ENCODE results near the gene CEP112.
"Not testable (repeated sequence)": the region's sequence is repeated elsewhere in the genome, so short reads cannot be mapped to it uniquely, and the experiment has no call there.

CEP112 gene

DNA sequence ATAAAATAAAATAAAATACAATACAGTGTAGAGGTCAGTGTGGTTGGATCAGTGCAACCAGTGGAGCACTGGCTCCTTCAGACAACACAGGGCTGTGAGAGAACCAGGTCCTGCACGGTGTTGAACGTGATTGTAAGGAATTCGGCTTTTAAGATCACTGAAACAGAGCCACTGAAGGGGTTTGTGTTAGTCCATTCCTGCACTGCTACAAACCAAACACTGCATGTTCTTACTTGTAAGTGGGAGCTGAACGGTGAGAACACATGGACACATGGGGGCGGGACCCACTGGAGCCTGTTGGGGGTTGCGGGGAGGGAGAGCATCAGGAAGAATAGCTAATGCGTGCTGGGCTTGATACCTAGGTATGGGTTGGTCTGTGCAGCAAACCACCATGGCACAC lies 437.3 kb downstream of the CEP112 start:
- no peak for DNase-seq

DNA sequence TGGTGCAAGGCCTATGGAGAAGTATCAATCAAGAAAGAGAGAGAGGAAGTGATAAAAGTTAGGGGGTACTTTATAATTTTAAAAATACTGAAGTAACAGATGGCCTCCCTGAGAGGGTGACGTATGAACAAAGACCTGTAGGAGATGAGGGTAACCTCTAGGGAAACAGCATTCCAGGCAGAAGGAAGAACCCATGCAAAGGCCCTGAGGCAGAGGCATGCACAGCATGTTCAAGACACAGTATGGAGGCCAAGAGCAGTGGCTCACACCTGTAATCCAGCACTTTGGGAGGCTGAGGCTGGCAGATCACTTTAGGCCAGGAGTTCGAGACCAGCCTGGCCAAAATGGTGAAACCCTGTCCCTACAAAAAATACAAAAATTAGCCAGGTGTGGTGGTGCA lies 437.9 kb downstream of the CEP112 start:
- no peak for DNase-seq

DNA sequence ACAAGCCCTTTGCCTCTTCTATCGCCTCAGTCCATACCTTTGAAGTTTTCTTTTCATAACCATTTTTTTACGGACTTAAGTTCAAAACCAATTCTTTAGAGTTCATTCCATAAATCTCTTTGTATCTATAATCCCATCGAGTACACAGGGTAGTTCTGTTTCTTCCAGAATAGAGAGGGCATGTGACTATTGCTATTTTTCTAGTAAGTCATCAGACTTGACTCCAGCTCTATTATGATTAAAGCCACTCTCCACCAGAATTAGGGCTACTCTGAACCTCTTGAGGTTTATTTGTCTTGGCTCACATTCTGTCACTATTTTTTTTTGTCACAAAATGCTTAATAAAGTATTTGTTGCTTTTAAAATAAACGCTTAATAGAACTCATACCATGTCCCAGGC lies 438.6 kb downstream of the CEP112 start:
- DNase-seq: no peak

DNA sequence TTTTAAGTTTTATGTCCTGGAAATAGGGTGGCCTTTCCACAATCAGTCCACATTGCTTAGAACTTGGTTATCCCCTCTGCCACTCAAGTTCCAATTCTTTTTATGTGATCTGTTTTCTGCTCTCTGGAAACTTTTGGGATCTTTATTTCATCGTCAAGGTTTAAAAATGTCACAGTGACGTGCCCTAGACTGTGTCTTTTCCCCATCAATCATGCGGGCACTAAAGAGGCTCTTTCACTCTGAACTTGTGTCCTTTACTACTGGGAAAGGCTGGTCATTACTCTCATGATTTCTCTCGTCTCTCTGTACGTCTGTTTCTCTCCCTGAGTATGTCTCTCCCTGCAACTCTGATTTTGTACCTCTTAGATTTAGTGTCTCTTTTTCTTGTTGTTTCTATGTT lies 440.7 kb downstream of the CEP112 start:
- no peak for DNase-seq

DNA sequence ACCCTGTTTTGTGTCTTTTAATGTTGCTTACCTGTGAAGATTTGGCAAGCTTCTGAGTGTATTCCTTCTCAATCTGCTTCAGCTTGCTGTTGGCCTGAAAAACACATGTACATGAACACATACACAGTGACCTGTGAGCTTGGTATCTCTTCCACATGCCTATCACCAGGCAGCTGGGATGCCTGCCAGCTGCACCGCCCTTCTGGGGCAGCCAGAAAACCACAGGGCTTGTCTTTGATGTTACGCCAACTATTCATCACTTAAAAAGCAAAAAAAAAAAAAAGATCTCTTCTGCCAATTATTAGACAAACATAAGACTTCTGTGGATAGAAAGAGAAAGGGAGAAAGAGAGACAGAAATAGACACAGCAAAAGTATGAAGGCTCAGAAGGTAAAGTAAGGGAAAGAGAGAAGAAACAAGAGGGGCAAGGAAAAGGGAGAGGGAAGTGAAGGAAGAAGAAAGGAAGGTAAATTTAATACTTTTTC lies 441.3 kb downstream of the CEP112 start:
- no peak for DNase-seq

DNA sequence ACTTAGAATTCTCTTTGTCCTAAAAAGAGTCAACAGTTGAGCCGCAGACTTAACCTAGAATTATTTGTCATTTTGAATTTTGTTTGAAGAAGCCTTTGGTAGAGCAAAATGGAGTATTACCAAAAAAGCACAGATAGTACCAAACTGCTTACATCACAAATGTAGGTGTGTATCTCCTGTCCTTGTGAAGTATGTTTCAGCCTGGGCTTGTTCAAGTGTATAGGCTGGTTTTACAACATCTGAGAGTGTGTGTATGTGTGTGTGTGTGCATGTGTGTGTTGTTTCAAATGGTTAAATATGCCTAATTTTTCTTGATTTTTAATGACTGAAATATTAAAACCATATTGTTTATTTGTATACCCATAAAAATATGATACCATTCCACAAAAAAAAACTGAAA lies 441.8 kb downstream of the CEP112 start:
- DNase-seq: no peak

DNA sequence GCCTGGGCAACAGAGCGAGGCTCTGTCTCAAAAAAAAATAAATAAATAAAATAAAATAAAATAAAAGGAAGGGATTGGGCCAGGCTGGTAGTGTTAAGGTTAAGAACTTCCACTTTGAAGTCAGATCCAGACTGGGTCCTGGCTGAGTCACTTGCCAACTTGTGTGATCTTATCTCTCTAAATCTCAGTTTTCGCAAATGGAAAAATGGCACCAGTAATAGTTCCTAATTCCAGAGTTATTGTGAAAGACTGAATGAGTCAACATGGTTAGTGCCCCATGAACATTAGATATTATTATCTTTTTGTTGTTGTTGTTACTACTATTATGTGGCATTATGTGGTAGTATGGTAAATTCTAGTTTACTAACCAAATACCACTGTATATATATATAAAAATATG lies 442.5 kb downstream of the CEP112 start:
- no peak for DNase-seq

DNA sequence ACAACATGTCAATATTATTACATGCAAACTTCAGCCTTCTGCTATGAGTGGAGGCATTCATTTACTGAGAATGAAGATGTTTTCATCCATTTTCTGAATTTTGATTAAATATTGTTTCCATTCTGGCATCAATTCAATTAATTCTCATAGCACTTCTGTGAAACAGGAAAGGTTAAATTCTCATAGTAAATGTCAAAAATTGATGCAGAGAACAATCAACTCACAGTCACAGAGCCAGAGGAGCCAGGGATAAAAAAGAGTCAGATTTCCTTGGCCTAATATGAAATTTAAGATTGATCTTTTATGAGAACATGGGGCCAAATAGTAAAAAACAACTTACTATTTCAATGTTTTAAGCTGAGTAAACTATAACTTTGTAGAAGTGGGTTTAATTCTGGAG lies 446.7 kb downstream of the CEP112 start:
- DNase-seq: no peak

DNA sequence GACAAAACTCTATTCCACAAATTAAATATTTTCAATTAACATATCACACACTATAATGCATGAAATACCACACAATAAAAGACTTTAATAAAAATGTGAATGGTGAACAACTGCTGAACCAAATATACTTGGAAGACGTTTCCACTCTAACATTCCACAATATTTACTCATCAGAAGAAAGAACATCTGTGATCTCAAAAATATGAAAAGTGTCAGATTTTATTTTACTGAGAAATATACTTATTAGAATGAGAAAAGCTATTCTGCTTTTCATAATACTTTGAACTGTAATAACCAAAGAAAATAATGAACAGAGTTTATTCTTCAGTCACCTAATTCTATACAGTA lies 448.7 kb downstream of the CEP112 start:
- no peak for DNase-seq

DNA sequence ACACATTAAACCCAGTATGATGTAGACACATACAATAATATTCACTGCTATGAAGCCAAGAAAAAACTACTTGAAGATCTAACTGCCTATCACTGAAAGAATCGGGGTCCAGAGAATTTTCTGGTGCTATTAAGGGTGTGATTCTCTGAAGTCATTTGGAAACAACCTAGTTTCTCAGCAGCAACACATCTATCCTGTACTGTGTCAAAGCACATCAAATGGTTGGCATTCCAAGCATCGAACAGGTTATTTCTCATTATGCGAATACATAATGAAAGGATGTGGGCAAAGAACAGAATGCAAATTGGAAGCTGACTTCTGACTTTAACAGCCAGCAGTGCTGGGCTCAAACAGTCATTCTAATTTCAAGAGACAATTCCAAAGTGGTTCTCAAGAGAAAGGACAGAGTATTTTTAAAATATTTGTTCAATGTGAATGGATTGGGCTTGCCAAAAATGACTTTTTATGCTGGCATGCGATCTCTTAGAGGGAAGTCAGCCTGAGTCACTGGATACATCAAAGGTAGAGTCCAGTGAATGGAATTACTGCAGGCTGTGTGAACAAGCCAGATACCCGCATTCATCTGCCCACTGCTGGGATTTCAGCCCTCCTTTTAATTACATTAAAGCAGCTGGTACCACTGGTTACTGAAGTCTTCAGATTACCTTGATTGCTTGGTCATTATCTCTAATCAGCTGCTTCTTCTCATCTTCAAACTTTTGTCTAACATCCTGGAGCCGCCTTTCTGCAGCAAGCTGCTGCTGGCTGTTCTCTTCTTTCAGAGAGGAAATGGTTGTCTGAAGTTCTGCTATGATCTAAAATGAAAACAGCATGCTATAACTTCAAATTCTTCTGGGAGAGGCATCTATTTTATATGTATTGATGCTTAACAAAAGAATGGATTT lies 449.3 kb downstream of the CEP112 start:
- no peak for DNase-seq

DNA sequence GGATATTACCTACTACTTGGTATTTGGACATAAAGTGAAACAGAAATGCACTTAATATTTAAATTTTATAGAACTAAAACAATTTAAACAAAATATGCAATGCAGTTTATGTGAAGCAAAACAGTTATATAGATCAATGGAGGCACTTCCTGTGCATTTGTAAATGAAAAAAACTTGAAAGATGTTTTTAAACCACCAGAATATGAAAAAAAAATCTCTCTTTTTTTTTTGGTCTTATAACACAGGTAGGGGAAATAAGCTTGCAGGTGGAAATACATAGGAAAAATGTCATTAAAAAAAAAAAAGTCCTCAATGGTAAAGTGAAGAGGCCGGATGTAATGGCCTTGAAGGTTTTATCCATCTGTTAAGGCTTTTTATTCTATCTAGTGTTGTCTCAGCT lies 450.2 kb downstream of the CEP112 start:
- no peak for DNase-seq

DNA sequence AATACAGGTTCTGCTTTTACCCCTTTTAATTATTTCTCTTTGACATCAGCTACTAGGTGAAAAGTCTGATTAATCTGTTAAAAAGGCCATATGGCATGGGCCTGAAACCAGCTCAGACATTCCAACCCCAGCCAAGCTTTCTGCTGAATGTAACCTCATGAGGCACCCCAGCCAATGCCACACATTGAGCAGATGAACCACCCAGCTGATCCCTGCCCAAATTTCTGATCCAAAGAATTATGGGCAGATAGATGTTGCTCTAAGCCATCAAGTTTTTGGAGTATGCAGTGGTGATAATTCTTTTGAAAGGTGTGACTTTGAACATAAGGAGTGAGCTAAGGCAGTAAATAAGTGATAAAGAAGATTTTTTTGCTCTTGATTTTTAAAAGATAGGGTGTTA lies 452.9 kb downstream of the CEP112 start:
- no peak for DNase-seq

DNA sequence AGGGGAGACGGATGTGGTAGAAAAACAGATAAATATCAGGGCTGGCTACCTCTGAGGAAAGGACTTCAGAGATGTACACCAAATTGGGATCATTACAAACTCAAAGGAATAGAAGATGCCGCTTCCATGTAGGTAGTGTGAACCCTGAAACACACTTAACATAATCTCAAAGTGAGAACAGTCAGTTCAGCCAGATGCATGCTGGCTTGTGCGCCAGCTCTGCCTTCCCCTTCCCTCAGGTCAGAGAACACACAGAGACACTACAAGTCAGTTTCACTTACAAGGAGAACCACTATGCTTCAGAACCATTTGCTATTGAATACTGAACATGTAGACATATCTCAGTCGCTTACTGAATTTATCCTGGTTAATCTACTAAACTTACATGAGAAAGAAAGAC lies 454.5 kb downstream of the CEP112 start:
- DNase-seq: no peak

DNA sequence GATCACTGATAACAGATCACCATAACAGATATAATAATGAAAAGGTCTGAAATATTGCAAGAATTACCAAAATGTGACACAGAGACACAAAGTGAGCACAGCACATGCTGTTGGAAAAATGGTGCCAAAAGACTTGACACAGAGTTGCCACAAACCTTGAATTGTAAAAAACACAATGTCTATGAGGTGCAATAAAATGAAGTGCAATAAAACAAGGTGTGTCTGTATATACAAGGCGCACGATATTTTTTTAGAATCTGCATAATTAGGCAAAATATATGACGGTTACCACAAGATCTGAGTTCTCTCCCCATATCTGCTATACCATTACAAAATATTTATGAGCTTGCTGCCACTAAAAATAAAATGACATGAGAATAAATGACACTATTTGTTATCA lies 458.6 kb downstream of the CEP112 start:
- no peak for DNase-seq

DNA sequence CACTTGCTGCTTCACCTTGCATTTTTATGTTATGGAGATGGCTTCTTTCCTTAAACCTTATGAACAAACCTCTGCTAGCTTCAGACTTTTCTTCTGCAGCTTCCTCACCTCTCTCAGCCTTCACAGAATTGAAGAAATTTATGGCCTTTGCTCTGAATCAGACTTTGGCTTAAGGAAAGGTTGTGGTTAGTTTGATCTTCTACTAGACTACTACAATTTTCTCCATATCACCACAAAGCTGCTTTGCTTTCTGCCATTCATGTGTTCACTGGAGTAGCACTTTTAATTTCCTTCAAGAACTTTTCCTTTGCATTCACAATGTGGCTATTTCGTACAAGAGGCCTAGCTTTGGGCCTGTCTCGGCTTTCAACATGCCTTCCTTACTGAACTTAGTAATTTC lies 459.3 kb downstream of the CEP112 start:
- not testable (repeated sequence) for DNase-seq

DNA sequence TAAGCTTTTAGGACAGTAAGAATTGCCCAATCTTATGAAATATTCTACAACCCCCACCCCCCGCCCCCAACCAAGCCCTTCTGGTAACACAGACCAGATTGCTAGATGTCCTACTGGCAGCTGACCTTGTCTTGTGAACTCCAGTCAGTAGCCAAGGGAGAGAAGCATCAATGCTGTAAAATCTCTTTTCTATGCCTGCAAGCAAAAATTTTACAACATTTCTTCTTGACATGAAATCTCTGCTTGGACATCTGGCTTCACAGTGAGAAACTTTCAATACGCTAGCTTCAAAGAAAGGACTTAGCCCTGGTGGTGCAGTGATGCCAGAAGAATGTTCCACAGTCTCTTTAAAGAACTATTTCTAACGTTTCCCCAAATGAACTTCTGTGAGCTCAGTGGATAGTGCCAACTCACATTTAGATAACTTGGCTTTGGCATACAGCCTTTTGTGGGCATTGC lies 461.2 kb downstream of the CEP112 start:
- DNase-seq: no peak

DNA sequence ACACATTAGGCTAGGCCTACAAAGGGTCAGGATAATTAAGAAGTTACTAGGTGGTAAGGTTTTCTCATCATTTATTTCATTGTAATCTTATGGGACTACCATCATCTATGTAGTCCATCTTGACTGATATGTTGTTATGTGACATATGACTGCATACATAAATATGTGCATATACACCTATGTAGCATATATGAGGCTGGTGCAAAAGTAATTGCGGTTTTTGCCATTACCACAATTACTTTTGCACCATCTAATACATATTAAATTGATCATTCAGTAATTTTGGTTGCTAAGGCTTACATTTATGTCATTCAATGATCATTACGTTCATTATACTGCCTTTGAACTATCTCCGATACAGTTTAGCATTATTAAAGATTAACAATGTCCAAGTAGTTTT lies 462.7 kb downstream of the CEP112 start:
- no peak for DNase-seq

DNA sequence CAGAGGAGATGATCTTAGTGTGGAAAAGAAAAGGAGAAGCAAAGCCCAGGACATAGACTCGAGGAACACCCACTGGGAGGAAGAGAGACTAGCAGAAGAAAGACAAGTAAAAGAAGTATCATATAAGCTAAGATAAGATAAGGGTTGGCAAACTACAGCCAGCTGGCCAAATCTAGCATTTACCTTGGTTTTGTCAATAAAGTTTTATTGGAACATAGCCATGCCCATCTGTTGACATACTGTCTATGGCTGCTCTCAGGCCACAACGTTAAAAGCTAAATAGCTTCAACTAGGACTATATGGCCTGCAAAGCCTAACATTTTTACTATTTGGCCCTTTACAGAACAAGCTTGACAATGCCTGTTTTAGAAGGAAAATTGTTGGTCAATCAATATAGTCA lies 464.1 kb downstream of the CEP112 start:
- no peak for DNase-seq

DNA sequence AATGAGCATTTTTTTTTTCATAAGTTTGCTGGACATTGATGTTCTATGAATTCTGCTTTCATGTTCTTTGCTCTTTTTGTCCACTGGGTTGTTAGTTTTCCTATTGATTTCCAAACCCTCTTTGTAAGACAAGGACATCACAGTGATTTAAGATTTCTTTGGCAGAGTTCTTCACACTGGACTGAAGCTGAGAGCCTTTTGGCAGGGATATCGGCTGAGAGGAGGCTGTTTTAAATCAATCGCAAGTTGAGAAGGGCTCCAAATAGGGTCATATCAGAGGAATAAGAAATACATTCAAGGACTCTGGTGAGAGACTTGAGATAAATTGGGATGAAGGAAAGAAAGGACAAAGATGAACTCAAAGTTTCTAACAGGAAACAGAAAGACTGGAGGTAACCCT lies 464.7 kb downstream of the CEP112 start:
- no peak for DNase-seq

DNA sequence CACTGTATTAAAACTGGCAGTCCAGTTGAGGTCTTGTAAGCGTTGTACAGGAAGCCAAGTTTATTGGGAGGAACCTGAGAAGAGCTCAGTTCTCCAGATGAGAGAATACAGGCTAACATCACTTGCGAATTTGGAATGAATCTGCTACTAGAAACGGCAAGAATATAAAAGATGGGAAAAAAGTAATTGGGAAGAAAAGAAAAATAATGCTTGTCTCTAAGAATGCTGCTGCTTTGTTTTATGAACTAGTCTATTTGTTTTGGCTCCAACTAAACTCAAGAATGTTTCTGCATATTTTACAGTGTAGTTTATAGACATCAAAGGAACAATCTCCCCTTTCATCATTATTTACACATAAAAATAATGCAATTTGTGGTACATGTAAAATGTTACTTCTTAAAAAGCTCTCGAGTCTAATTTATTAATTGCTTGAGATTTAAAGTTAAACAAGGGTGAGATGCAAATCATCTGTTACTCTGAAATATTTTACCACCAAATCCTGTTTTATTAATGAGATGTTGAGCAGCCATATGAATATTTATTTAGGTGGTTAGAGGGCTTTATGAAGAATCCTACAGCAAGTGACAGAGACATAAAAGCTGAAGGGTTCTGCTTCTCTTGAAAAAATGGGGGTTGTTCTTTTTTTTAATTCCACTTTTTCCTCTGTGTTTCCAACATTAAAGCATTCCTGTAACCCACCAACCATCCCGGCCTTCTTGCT lies 468.3 kb downstream of the CEP112 start:
- no peak for DNase-seq

DNA sequence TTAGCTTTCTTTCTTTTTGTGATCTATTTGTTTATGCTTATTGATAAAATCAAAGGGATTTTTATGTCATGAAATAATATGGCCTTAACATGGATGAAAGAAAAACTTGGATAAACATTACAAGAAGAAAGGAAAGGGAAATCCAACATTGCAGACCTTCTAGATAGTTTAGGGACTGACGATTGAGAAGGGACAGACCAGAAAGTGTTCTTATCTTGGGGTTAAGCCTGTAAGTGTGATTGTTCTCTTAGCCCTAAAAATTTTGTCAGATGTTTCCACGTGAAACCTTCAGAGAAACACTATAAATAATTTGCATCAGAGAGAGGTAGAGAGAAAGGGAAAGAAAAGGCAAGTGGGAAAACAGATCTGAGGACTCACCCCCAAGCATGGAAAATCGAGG lies 473.3 kb downstream of the CEP112 start:
- no peak for DNase-seq

DNA sequence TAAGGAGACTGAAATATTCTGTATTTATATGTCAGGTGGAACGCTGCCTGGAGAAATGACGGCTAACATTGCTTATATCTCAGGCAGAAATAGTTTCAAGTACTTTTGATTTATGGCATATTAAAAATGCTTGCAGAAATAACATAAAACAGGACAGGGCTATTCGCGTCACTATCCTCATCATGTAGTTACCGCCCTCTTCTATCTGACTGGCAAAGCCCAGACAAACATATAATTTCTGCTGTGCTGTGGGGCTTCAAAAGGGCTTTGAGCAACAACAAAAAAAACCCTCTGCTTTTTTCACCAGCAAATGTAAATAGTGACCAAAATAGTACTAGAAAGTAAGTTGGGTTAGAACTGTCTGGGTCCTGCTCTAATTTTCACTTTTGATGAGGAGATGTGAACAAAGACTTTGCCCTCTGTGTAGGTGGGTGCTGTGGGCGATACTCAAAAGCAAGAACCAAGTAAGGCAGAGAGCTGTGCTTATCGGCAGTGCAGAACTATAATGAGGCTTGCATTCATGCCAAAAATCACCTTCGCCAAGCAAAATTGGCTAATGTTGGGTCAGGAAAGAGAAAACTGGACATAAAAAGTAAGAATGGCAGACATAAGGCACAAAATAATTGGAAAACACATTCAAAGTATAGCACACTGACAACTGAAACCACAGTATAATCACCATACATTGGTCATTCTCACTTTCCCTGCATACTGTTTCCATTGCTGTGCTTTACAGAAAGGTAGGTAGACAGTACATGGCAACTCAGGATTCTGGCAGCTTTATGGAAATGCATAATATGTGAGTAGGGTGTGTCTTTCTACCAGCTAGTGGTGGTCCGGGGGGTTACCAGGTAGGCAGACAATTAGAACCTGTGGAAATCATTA lies 479.3 kb downstream of the CEP112 start:
- DNase-seq: no peak

DNA sequence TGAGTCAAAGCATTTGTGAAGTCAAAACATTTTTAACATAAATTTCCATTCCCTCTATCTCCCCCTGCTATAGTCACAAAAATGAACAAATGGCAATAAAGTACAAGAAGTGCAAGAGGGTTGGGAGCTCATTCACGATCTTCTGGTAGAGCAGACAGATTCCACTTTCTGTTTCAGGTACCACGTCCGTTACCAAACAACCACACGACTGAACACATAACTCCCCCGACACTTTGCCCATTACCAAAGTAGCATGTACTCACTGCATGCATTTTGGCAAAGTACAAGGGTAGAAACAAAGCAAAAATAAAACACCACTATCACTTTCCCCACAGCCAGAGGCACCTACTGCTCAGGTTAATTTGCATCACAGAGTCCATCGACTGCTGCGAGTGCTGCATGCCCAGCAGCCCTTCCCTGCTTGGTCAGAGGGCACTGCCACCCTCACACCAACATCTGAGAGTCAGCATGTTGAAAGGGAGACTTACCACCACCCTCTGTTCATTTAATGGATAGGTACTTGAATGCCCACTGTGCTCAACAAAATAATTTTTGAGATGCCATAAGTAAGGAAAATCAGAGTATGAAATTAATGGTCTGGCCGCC lies 480.2 kb downstream of the CEP112 start:
- DNase-seq: no peak

All from NK-92 treated with Interleukin-12 subunit alpha and Interleukin-12 subunit beta, amount 100 ng/mL, for 24 hours (cell line).